HPDE6-E6E7 (cell line): ENCODE measurements around the gene BCAR1.
"Not testable (repeated sequence)": the region's sequence is repeated elsewhere in the genome, so short reads cannot be mapped to it uniquely, and the experiment has no call there.

ENCODE experiments used
- DNase-seq: peaks from one replicate; pipeline ENCODE4 v3.0.0; 2011; ENCODE audit warnings: missing footprints; ENCODE audit errors: extremely low spot score

BCAR1 gene

DNA sequence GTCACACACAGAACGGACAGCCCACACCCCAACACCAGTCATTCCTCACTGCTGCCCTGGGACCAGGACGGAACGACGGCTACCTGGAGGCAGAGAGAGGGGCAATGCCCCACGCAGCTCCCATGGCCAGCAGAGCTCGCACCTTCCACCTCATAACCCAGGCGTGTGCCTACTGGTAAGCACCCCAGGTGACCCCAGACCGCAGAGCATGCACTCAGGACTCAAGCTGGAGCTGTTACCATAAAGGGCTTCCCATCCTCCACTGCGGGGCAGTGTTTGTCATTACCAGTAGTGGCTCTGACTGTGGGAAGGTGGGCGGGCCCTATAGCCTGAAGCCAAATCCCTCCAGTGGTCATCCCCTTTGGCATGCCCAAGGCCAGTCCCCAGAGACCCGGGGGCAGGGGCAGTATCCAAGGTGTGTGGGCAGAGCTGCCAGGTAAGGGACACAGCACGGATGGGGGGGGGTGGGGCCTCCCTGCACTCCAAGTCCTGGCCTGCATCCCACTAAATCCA is 4.7 kb upstream of the BCAR1 start:
- DNase-seq = no peak

DNA sequence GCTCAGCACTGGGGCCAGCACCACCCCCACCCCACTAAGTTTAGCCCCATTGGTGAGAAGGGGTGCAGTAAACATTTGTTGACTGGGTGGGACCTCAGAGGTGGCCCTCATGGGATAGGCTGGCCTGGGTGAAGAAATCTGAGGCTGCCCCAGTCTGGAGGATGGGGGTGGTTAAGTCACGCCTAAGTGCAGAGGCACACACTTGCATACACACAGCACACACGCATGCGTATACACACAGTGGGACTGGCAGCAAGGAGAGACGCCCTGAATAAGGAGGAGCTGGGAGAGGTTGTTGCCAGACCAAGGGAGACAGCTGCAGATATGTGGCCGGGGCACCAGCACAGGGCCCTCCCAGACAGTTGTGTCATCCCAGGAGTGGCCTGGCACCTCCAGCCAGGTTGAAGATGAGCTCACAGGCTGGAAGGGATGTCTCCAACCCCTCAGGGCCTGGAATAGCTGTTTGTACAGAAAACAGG is 3.0 kb upstream of the BCAR1 start:
- peak; percentile 89 for DNase-seq

DNA sequence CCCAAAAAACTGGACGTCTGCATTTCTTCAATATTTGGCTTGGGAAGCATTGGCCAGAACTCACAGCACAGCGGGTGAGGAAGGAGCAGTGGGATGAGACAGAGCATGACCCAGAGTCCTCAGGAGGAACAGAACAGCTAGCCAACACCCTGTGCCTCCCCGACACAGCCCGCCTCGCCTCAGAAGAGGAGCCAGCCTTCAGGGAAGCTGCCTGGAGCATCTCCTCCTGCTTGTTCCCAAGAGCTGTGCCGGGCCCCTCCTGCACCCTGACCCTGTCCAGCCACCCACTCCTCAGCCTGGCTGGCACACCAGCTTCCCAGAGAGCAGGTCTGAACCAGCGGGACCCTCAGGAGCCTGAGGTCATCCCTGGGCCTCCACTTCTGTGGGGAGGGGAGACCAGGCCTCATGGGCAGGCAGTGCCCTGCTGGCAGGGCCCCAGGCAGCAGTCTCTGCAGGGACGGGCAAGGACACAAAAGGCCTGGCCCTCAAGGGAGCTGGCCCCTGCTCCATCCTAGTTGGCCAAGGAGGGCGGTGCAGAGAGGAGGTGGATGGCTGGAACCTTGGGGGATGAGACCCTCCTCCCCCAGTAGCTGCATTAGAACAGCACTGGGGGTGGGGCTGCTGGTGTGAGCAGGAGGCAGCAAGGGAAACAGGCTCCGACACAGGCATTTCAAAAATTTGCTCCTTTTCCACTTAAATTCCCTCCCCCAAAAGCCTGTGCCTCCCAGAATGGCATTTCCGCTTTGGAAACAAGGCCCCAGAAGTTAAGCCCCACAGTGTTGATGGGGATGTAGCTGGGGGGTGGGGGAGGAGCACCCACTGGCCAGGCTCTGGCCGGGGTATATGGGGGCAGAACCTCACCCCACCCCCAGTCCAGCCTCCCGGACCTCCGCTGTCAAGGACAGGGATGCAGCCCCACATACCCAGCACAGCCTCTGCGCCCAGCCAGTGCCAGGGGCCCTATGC is 1.8 kb upstream of the BCAR1 start:
- no peak for DNase-seq

DNA sequence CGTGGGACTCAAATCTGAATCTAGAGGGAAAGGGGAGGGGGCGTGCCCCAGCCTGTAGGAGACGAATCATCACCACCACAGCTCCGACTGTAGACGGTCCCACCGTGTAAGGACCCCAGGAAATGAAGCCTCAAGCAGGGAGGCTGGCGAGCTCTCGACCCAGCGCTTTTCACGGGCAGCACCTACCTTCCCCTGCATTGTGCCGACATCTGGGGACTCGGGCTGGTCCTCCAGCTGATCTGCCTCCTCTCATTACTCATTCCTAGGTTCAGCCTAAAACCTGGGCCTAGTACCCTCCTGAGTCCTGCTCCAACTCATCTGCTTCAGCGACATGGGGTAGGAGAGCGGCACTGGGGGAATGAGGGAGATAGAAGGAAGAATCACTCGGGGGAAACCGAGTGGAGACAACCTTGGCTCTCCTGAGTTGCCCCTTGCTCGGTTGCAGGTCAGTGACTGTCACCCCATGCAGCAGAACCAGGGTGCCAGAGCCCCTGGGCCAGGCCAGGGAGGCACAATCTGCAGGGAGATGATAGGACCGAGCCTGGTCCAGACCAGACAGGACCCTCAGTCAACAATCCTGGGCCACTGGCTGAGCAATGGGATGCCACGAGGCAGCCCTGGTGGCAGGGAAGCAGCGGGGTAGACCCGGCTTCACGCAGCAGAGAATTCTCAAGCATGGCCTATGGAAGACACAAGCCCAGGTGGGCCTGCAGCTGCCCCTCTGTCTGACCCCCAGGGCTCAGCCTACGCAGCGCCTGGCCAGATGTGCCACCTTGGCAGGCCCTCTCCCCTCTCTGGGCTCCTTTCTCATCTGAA is 833 bp upstream of the BCAR1 start:
- DNase-seq = no peak

DNA sequence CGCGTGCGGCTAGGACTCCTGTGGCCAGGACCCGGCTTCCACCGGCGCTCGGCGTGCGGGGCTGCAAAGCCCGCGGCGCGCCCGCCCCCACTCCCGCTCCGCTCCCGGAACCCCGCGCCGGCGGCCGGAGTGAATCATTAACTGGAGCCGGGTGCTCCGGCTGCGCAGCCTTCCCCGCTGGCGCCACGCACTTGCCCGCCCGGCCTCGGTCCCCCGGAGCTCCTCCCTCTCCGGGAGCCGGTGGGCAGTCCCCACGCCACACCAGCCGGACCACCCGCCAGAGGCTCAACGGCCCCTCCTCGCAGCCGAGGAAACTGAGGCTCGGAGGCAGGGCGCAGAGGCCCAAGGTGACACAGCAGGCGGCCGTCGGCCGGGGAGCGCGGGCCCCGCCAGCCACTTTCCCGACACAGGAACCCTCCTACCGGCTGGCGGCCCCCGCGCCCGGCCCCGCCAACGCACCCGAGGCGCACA is 580 bp downstream of the BCAR1 start:
- DNase-seq = peak; percentile 76

DNA sequence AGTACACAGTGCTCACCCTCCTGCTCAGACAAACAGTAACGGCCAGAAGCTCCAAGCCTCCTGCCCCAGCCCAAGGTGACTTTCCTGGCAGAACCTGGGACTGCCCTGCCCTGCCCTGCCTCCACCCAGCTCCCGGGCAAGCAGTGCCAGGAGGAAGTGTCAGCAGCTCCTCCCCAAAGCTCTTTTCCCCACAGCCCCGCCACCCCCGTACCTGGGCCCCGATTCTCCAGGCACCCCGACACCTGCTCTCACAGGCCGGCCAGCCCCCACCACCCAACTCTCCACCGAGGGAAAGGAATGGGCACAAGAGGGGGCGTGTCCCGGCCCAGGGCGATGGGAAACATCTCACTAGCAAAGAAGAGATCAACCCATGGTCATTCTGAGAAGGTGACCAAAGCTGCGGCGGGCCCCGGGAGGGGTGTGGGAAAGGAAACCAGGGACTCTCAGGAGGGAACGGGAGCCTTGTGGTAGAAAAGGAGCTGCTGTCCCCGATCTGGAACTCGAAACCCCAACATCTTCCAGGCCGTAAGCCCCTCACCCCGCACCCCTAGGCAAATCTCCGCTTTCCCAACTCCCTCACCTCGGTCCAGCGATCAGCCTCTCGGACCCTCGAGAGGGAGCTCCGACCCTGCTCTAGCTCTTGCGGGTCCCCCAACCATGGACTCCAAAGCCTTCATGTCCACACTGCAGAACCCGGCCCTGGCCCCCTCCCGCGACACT is 1.2 kb downstream of the BCAR1 start:
- no peak for DNase-seq

DNA sequence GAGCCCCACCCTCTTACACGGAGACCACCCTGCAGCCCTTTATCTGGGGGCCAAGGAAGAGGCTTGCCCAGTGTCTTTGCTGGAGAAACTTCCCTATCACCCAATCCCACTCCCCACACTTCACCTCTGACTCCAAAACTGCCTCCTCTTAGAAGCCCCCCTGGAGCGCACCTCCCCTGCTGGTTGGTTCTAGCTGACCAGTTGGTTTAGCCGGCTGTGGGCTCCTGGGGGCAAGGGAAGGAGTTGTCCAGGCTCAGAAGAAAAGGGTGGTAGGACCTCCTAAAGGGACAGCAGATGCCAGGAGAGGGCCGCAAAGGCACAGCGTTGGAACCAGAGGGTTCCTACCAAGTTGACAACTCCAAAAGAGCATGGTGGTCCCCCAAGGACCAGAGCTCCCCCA is 2.0 kb downstream of the BCAR1 start:
- DNase-seq = no peak

DNA sequence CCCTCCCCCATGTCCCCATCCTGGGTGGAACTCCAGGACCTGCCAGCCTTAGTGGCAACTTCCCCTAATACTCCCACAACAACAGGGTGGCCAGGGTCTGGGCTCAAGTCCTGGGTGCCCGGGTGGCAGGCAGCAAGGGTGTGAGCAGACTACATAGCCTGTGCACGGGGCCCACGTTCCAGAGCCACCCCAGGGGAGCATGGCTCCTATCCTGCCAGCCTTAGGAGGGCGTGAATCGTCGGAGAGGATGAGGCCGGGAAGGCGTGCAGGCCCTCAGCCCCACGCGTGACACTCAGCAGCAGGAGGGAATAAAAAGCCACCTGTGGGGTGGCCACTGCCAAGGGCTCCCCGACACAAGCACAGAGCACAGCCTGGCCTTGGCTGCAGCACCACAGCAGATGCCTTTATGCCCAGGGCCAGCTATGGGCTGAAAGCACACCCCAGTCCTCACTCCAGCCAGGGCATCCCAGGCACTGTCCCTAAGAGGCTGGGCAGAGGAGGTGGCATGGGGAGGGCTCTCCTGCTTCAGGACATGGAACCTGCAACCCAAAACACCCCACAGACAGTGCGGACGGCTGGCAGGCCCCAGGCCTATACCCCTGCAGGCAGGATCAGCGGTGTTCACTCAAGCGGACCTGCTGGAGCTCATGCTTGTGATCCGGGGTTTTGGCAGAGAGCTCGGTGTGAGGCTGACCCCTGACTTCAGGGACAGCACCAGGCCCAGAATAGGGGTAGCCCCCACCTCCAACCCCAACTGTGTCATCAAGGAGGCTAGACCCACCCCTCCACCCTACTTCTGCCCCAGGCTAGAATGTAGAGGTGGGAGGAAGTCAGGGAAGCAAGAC is 2.7 kb downstream of the BCAR1 start:
- DNase-seq = no peak

DNA sequence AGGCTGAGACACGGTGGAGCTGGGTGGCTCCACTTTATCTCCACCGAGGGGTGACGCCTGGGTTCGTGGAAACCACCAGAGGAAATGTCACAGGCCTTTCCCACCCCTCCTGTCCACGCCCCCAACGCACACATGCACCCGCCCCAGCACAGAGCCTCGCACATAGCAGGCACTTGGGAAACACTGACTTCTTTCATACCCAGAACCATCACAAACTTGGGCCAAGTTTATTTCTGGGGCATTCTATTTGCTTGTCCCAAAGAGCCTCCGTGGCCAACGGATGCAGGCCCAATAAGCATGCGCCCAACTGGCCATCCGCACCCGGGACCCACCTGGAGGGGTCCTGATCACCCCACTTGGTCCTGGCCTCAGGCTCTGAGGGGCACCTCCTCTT is 3.3 kb downstream of the BCAR1 start:
- no peak for DNase-seq

DNA sequence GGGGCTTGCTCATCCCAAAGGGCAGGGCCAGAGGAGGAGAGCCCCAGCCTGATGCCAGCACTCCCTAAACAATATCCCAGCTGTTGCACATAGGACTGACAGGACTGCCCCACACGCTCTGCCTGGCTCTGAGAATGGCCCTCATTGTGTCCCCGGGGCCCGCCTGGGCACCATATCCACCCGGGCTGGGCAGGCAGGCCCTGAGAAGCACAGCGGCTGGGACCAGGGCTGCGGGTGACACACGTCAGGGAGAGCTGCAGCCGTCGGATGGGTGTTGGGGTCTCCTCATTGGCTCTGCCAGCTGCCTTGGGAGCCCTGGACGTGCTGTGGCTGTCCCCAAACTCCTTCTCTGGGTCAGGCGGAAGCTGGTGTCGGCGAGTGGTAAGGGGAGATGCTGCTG is 4.2 kb downstream of the BCAR1 start:
- DNase-seq = no peak

DNA sequence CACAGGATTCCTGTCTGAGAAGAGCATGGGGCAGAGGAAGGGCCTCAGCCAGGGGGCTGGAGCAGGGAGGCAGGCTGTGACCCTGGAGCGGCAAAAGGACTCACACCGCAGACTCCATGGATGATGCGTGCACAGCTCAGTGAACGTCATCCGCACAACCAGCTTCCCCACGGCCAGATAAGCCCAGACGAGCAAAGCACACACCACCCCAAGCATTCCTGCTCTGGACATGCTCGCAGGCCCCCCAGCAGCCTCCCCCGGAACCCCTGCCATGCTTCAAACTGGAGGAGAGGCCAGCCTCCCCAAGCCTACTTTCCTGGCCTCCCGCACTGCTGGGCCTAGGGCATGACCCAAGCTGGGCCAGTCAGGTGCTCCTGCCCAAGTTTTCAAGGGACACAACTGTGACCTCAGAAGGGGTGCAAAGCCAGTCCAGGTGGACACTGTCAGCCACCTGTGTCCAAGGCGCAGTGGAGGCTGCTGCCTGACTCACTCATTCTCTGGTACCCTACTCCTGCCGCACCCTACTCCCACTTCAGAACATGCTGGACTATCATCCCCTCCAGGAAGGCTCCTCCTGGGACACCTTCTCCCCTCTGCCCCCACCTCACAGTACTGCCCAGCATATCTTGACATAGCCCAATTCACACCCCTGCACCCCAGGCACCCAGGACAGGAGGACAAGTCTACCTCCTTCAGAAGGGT is 4.8 kb downstream of the BCAR1 start:
- DNase-seq = no peak

DNA sequence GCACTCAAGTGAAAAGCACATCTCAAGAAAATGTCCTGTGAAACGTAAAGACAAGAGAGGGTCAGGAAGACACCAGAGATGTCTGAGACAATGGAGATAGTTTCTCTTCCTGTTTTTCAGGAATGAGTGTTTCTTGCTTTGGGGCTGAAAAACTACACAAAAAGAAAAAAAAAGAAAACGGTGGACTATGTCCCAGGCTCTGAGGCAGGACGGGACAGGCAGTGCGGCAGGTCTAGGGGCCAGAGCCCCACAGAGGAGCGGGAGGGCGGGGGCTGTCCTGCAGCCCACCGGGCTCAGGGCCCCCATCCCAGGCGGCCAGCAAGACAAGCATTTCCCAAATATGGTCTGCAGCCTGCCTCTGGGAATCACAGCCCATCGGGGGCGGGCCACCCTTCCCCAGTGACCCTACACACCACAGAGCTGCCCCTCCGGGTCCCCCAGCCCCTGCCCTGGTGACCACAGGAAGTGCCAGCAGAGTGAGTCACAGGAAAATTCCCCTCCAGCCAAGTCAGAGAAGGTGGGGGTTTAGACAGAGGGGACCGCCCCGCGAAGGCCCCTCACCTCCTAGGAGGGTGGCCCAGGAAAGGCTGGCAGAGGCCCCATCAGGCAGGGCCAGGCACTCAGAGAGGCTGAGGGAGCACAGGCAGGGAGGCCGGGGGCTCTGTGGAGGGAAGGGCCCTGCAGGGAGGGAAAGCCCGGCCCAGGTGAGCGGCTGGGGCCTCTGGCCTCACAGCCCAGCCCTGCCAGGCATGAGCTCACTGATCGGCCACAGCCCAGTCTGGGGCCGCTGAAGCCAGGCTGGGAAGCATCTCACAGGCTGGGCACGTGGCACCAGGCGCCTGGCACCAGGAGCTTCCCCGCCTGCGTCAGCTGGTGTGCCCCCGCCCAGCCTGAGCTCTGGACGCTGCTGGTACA is 6.3 kb downstream of the BCAR1 start:
- DNase-seq = peak; percentile 88

DNA sequence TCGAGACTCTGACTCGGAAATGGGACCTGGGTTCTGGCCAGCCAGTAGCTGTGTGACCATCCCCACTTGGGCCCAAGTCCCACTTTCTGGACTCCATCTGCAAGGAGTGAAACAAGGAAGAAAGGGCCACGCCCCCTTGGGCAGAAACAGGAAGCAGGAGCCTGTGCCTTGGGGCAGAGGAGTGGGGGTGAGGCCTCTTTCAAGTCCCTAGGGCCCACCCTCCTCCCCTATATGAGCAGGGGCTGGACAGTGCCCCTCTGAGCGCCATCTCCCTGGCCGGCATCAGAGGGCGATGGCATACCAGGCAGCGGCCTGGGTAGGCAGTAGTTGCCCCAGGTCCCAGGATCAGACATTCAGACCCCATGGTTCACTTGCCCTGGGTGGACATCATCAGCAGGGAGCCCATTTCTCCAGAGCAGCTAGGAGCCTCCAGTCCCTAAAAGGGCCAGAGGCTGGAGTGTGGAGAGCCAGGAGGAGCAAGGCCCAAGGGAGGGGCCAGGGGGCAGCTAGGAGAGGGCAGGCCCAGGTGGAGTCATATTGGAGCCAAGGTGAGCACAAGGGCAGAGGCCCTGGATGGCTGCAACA is 7.1 kb downstream of the BCAR1 start:
- DNase-seq = no peak

DNA sequence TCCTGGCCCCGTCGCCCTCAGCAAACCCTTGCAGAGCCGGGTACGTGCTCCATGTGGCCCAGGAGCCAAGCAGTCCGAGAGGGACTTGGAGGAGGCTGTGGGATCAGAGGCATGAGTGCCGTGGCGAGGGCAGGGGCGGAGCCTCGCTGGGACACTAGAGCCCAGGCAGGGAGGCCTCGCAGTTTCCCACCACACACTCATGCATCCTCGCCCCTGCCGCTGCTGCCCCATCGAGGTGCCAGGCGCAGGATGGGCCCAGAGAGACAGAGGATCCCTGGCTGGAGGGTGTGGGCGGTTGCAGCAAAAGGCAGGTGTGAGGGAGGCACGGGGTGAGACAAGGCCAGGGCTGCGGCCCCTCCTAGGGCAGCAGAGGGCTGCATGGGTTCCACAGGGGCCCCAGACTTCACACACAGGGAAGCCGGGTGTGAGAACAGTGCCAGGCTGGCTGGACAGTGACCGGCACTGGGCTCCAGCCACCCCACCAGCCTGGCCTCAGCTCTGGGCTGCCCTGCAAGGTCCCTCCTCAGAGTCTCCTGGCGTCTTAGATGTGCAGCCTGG is 7.7 kb downstream of the BCAR1 start:
- no peak for DNase-seq

DNA sequence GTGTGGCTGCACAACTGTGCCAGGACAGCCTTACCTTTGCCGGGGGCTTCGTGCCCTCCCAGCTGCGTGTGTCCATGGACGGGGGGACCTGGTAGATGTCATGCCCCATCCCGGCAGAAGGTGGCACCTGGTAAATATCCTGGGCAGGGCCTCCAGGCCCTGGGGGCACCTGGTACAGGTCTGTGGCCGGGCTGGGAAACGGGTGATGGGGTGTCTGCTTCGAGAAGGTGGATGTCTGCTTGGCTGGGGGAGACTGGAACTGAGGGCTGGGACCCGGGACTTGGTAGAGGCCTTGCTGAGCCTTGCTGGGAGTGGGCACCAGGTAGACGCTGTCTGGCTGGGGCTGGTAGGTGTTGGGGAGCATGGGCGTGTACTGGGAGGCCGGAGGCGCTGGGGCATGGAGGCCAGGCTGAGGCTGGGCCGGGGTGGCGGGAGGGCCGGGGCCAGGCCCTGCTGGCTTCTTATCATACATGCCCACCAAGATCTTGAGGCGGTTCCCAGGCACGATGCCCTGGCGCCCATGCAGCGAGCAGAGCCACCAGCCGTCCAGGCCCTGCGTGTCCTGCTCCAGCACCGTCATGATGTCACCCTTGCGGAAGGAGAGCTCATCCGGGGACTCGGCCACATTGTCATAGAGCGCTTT is 8.9 kb downstream of the BCAR1 start:
- DNase-seq = not testable (repeated sequence)

DNA sequence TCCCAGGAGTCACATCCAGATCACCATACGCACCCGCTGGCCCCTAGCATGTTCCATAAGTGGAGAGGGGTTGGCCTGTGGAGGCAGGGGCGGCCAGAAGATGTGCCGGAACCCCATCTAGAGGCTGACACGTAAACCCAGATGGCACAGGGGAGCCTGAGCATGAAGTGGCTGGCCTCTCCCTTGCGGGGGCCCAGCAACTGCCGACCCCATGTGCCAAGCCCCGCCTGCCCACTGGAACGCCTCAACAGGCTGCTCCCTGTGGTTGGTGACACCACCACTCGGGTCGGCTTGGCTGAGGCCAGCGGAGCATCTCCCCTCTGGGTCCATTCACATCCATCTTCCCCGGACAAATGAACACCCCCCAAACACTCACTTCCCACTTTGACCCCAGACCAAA is 9.5 kb downstream of the BCAR1 start:
- DNase-seq = no peak

DNA sequence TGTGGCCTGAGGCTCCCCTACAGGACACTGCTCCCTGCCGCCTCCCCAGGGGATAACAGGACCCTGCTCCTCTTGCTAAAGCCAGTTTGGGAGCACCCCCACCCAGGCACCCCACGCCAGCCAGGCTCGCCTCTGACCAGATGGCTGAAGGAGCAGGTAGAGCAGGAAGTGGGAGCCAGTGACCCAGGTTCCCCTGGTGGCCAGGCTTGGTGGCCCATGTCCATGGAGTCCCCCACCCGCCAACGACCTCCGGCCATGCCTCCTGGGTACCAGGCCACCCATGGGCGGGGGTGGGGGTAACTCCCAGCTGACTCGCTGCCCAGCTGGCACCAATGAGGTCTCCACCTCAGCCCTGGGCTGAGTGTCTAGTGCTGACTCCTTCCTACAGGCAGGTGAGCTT is 10.0 kb downstream of the BCAR1 start:
- DNase-seq = no peak

DNA sequence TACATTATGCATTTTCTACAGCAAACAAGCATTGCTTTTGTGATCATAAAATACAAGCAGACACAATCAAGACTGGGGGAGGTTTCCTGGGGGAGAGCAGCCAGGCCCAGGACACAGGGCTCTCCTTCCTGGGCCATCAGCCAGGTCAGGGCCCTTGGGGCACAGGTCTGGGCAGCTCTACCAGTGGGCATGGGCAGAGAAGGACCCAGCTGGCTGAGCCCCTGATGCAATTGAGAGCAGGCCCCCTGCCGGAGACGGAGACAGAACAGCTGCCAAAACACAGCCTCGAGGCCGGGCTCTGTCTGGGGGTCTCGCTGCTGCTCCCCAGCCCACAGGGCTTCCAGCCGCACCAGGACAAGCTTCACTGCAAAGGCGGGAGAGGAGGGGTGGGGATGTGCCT is 10.8 kb downstream of the BCAR1 start:
- not testable (repeated sequence) for DNase-seq
